ENCODE measurements around the gene RFK.

The RFK gene

GRCh38 chr9:76405868-76406267, 11.6 kb upstream of the RFK start:
- no peak overlapping the region for H3K4me3 ChIP-seq (replicated peaks; ENCODE audit: low read depth, low read length)
- TF ChIP-seq CTCF (IDR thresholded peaks at IDR 0.05; ENCODE audit: low read depth, low read length, missing control alignments): no peak
- no peak for DNase-seq (ENCODE audit: extremely low read depth, low read depth)

- no peak overlapping the region for H3K4me3 ChIP-seq (replicated peaks; ENCODE audit: low read depth, low read length)
- TF ChIP-seq CTCF (IDR thresholded peaks at IDR 0.05; ENCODE audit: low read depth, low read length, missing control alignments): no peak
- no peak for DNase-seq (ENCODE audit: extremely low read depth, low read depth)
Measured at GRCh38 chr9:76405340-76405739, 11.1 kb upstream of the RFK start.

DNA sequence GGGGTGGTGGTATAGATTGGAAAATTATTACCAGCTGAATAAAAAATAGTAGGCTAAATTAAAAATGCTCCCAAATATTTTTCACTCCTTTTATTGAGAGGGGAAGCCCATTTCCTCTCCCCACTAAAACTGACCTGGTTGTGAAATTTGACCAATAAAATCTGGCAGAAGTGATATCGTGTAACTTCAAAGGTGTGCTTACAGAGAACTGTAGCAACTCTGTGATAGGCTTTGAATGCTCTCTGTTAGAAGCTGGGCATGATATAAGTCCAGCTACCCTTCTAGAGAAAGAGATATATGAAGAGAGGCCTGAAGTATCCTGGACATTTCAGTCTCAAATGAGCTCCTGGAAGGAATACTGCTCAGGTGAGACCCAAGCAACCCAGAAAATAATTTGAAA, 10.2 kb upstream of the RFK start:
- H3K4me3 ChIP-seq (replicated peaks; ENCODE audit: low read depth, low read length): no peak overlapping the region
- DNase-seq (ENCODE audit: extremely low read depth, low read depth): no peak
- no peak for TF ChIP-seq CTCF (IDR thresholded peaks at IDR 0.05; ENCODE audit: low read depth, low read length, missing control alignments)

DNA sequence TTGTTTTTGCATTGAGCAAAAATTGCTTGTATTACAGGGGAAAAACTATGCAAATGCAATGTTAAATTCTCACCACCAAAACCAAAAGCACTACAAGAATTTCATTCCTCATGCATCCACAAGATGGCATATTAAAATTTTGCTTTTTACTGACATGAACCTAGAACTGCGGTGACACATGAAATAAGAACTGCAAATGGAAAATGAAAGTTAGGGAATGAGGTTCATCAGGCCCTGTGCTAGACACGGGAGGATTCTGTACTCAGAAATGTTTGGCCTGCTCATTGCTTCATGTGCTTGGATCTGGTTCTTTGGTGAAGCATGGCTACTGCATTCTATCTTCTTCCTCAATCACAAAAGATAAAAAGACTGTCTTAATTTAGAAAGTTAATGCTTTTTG, 9.1 kb upstream of the RFK start:
- H3K4me3 ChIP-seq (replicated peaks; ENCODE audit: low read depth, low read length): no peak overlapping the region
- TF ChIP-seq CTCF (IDR thresholded peaks at IDR 0.05; ENCODE audit: low read depth, low read length, missing control alignments): no peak
- DNase-seq (ENCODE audit: extremely low read depth, low read depth): peak; percentile 38

DNA sequence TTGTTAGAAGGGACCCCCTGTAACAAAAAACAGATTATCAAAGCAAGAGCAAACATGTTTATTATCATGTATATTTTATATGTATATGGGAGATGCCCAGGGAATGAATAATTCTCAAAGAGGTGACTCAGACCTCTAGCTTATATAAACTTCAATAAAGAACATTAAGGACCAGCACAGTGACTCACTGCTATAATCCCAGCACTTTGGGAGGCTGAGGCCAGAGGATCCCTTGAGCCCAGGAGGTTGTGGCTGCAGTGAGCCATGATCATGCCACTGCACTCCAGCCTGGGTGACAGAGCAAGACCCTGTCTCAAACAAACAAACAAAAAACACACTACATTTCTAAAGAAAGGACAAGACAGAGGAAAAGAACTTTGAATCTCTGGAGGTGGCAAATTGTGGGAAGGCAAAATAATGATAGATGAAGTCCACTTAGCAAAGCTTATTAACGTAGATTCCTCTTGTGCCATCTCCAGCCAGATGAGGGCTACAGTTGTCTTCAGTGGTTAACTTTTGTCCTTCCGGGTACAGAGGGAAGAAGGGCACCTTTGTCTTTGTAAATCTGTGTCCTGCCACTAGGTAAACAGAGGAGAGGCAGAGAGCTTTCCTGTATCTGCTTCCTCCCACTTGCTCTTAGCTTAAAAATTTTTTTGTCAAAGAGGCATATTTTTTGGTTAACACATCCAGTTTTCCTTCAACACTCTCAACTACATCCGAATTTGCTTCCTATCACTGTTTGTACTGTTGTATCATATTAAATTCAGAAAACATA, 7.5 kb upstream of the RFK start:
- TF ChIP-seq CTCF (IDR thresholded peaks at IDR 0.05; ENCODE audit: low read depth, low read length, missing control alignments): no peak
- DNase-seq (ENCODE audit: extremely low read depth, low read depth): no peak

GRCh38 chr9:76401176-76401575, 7.0 kb upstream of the RFK start:
- TF ChIP-seq CTCF (IDR thresholded peaks at IDR 0.05; ENCODE audit: low read depth, low read length, missing control alignments): no peak

More for the DNA sequence above, 7.5 kb upstream of the RFK start:
- H3K4me3 ChIP-seq (replicated peaks; ENCODE audit: low read depth, low read length): no peak overlapping the region

More at GRCh38 chr9:76401176-76401575, 7.0 kb upstream of the RFK start:
- DNase-seq (ENCODE audit: extremely low read depth, low read depth): no peak
- H3K4me3 ChIP-seq (replicated peaks; ENCODE audit: low read depth, low read length): no peak overlapping the region
